IPS-20b (cell line): ENCODE measurements around the gene RETSAT.

Source experiments
- H3K27ac ChIP-seq: one replicate; pipeline ENCODE4 v1.5.1; 2013; ENCODE audit warnings: low read length
- H3K27me3 ChIP-seq: 2 replicates; pipeline ENCODE4 v1.6.1; 2013; ENCODE audit warnings: mild to moderate bottlenecking, low read length, inconsistent platforms; ENCODE audit not compliant: insufficient read depth
- H3K36me3 ChIP-seq: 2 replicates; pipeline ENCODE4 v1.6.1; 2013; ENCODE audit warnings: low read depth, mild to moderate bottlenecking, inconsistent platforms, low read length, moderate library complexity; ENCODE audit not compliant: insufficient read depth
- H3K4me1 ChIP-seq: 2 replicates; pipeline ENCODE4 v1.6.1; 2013; ENCODE audit warnings: mild to moderate bottlenecking, control low read depth, inconsistent platforms, low read length, moderate library complexity; ENCODE audit not compliant: insufficient read depth
- H3K4me3 ChIP-seq: 2 replicates; pipeline ENCODE4 v1.5.1; 2013; ENCODE audit warnings: mild to moderate bottlenecking, low read length, inconsistent platforms
- H3K9ac ChIP-seq: 2 replicates; pipeline ENCODE4 v1.6.1; 2013; ENCODE audit warnings: low read depth, mild to moderate bottlenecking, inconsistent platforms, low read length, moderate library complexity
- H3K9me3 ChIP-seq: 2 replicates; pipeline ENCODE4 v1.6.1; 2013; ENCODE audit warnings: mild to moderate bottlenecking, low read depth, low read length, inconsistent platforms; ENCODE audit not compliant: insufficient read depth

The RETSAT gene

DNA sequence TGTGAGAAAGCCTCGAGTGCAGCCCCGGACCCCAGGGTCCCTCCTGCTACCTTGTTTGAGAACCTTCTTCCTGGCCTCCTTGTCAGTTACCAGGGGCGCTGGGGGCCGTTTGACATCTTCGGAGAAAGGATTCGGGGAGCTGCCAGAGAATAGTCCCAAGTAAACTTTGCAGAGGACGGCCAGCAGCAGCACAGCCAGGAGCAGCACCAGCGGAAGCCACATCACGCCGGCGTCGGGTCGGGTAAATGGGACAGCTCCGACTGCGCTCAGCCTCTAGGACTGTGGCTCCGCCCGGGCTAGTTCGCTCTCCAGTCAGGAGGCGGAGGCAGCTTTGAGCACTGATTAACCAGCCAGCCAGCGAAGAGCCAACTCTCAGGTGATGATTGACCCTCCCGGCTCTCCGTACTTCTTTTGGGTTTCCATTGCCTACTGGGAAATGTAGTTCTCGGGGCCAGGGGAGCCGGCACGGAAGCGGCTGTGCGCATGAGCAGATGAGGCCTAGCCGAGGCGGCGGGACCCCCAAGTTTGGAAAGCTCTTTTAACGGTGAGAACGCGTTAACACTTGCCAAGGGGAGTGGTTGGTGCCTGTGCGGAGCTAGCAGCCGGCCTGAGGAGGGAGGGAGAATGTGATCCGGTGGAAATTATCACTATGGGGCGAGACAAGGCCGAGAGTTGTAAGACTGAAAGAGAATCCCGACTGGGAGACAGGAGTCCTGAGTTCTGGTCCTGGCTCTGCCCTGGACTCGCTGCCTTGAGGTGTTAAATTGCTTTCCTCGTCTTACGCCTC is at the start of gene RETSAT, which contains the start of gene ELMOD3:
Gene RETSAT, minus strand, starts transcription at position 243 of the 787 bp plus-strand sequence. Its CDS starts 21 bp downstream, at position 222.
Gene ELMOD3, plus strand, starts transcription at position 484 of the 787 bp plus-strand sequence. CDS start 2,430 bp downstream, outside the sequence.
- Histone ChIP-seq H3K36me3 (peaks cover 25% of the 10 kb centered on the region; the same call in 1 of the 2 replicates), H3K4me1 (no peaks in the 10 kb centered on the region), H3K27ac (peak within 1 kb of the TSS; percentile 69), H3K4me3 (peak within 1 kb of the TSS; percentile 99), H3K9ac (peak within 1 kb of the TSS; percentile 93), H3K9me3 (no peaks in the 10 kb centered on the region), H3K27me3 (no peaks in the 10 kb centered on the region)

- H3K27ac ChIP-seq, result no peak overlapping the region
- H3K9ac ChIP-seq, result no peak overlapping the region
- H3K27me3 ChIP-seq, result no peaks in the 10 kb centered on the region
- H3K9me3 ChIP-seq, result no peaks in the 10 kb centered on the region
- H3K36me3 ChIP-seq, result no peaks in the 10 kb centered on the region
- H3K4me3 ChIP-seq, result no peak overlapping the region
- peaks cover 4% of the 10 kb centered on the region; the same call in 1 of the 2 replicates for H3K4me1 ChIP-seq
Measured at GRCh38 chr2:85401844-85402243, 47.5 kb upstream of the RETSAT start.

DNA sequence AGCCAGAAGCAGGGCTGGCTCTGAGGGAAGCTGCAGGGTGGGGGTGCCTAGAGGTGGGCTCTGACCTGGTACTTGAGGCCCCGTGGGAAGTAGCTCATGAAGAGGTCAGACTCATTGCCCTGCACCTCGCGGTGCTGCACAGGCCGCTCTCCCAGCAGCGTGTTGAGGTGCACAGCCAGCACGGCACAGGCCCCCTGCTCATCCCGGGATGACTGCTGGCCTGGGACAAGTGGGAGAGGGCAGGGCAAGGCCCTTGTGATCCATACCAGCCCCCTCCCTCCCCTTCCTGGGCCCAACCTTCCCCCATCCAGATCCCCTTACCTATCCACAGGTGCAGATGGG is 47.1 kb upstream of the RETSAT start:
- H3K27ac ChIP-seq, result no peak overlapping the region
- no peaks in the 10 kb centered on the region for H3K36me3 ChIP-seq
- no peak overlapping the region for H3K4me3 ChIP-seq
- no peaks in the 10 kb centered on the region for H3K9me3 ChIP-seq
- peaks cover 4% of the 10 kb centered on the region; the same call in 1 of the 2 replicates for H3K4me1 ChIP-seq
- H3K27me3 ChIP-seq, result no peaks in the 10 kb centered on the region
- H3K9ac ChIP-seq, result no peak overlapping the region

- Histone ChIP-seq H3K27ac (no peak overlapping the region), H3K36me3 (no peaks in the 10 kb centered on the region), H3K4me1 (peaks cover 4% of the 10 kb centered on the region; the same call in 1 of the 2 replicates), H3K27me3 (no peaks in the 10 kb centered on the region), H3K9ac (no peak overlapping the region), H3K4me3 (no peak overlapping the region), H3K9me3 (no peaks in the 10 kb centered on the region)
Measured at GRCh38 chr2:85400541-85401463, 46.5 kb upstream of the RETSAT start.

GRCh38 chr2:85400023-85400422 is 45.7 kb upstream of the RETSAT start:
- H3K27ac ChIP-seq, result no peak overlapping the region
- H3K27me3 ChIP-seq, result no peaks in the 10 kb centered on the region
- no peaks in the 10 kb centered on the region for H3K4me1 ChIP-seq
- no peak overlapping the region for H3K4me3 ChIP-seq
- no peaks in the 10 kb centered on the region for H3K36me3 ChIP-seq
- H3K9ac ChIP-seq, result no peak overlapping the region
- H3K9me3 ChIP-seq, result no peaks in the 10 kb centered on the region

DNA sequence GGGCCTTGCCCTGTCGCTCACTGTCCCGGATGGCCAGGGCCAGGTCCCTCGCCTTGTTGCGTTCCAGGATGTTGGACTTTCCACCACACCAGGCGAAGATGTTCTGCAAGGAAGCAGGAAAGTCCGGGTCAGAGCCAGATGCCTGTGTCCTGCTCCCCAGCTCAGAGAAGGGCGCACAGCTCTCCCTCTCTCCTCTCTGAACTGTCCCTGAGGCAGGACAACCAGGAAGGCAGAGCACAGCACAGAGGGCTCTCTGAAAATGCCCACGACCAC is 44.8 kb upstream of the RETSAT start:
- H3K36me3 ChIP-seq, result no peaks in the 10 kb centered on the region

DNA sequence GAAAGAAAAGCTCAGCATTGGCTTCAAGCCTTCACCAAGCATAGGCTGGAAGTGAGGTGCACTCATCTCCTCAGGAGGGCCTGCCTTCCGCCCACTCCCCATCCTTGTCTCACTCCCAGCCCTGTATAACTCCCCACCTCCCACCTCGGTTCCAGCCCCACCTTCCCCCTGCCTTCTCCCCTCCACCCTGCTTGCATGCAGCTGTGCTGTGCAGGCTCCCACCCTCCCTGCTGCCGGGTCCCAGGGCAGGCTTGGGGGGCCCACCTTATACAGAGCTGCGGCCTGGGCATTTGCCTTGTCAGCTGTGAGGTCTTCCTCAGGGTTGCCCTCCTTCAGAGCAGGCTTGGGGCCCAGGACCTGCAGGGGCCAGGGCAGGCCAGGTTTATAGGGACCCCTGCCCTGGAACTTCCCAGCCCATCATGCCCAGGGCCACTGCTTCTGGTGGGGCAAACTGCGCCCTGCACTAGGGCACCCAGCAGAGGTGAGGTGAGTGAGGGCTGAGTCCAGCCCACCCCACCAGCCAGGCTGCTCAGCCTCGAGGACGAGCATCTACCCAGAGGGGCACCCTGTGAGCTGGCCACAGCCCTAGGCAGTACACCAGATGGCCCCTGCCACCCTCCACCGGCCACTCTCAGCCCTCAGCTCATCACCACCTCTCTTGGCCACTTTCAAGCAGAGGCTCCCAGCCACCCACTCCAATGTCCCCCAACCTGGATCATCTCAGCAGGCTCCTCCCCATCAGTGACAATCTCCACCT is 44.3 kb upstream of the RETSAT start:
- Histone ChIP-seq H3K27ac (no peak overlapping the region), H3K36me3 (no peaks in the 10 kb centered on the region), H3K9ac (no peak overlapping the region), H3K4me1 (no peaks in the 10 kb centered on the region), H3K27me3 (no peaks in the 10 kb centered on the region), H3K9me3 (no peaks in the 10 kb centered on the region), H3K4me3 (no peak overlapping the region)

More for the DNA sequence above, 44.8 kb upstream of the RETSAT start:
- Histone ChIP-seq H3K27me3 (no peaks in the 10 kb centered on the region), H3K4me1 (no peaks in the 10 kb centered on the region), H3K27ac (no peak overlapping the region), H3K4me3 (no peak overlapping the region), H3K9ac (no peak overlapping the region), H3K9me3 (no peaks in the 10 kb centered on the region)

DNA sequence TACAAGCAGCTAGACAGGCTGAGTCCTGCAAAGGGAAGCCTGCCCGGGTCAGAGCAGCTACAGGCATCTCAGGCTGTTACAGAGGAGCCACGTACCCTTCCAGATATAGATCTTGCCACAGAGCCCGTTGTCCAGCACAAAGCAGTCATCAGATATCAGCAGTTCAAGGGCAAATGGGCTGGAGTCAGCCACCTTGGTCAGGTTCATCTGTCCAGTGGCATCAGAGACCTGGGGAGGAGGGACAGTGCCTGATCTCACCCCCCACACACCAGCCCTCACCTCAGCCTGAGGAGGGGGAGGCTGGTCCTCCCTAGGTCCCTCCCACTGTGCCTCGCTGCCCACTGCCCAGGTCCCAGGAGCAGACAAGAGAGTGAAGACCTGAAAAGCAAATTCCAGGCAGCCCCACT is 43.6 kb upstream of the RETSAT start:
- no peaks in the 10 kb centered on the region for H3K27me3 ChIP-seq
- H3K36me3 ChIP-seq, result no peaks in the 10 kb centered on the region
- no peak overlapping the region for H3K27ac ChIP-seq
- H3K9ac ChIP-seq, result no peak overlapping the region
- no peak overlapping the region for H3K4me3 ChIP-seq
- H3K4me1 ChIP-seq, result no peaks in the 10 kb centered on the region
- H3K9me3 ChIP-seq, result no peaks in the 10 kb centered on the region

DNA sequence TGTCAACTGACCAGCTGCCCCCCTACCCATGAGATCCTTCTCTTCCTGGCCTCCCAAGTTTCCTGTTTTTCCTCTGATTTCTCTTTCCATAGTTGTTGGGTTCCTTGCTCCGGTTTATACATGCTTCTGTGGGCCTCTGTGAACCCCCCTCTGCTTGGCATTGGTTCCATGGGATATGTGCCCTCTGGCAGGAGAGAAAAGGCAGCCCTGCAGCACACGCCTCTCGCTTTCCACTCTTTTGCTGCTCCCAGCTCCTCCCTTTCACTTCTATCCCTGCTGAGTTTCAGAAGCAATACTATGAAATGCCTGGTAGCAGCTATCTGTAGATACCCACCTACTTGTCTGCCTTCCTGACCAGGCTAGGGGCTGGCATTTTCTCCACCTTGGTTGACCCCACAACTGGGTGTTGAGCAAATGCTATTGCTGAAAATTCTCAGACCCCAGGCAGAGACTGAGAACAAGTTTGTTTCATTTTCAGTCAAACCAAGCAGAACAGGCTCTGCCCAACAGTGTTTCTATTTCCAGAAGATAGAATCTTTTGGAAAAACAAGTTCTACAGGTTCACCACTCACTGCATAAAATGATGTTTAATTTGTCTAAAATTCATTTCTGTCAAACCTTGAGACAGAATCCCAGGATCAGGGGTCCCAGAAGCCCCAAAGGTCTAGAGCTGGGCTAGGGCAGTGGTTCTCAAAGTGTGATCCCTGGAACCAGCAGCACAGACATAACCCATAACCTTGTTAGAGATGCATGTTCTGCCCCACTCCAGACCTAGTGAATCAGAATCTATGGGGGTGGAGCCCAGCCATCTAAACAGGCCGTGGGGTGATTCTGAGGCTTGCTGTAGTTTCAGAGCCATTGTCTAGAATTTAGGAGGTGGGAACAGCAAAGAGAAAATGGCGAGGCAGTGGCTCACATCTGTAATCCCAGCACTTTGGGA is 42.5 kb upstream of the RETSAT start:
- H3K36me3 ChIP-seq, result no peaks in the 10 kb centered on the region
- H3K27ac ChIP-seq, result no peak overlapping the region
- H3K27me3 ChIP-seq, result no peaks in the 10 kb centered on the region

DNA sequence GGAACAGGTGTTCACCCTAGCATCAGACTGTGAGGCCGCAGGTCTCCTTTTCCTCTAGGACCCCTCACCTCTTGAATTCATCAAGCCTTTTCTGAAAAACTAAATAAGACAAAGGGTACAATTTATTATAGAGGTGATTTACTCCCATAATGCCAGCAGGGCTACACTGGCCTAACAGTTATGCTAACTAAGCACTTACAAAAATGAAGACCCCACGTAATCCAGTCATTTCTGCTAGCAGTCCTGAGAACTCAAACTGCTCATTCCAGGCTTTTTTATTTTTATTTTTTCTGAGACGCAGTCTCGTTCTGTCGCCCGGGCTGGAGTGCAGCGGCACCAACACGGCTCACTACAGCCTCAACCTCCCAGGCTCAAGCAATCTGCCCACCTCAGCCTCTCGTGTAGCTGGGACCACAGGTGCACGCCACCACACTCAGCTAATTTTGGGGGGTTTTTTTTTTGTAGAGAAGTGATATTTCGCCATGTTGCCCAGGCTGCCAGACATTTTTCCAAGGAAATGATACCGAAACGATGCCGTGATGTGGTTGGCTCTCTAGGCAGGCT is 41.7 kb upstream of the RETSAT start:
- H3K27ac ChIP-seq, result no peak overlapping the region
- peaks cover 4% of the 10 kb centered on the region; the same call in 1 of the 2 replicates for H3K4me1 ChIP-seq
- H3K9ac ChIP-seq, result no peak overlapping the region; the same call in 1 of the 2 replicates
- H3K4me3 ChIP-seq, result no peak overlapping the region
- no peaks in the 10 kb centered on the region for H3K36me3 ChIP-seq
- H3K27me3 ChIP-seq, result no peaks in the 10 kb centered on the region
- H3K9me3 ChIP-seq, result no peaks in the 10 kb centered on the region

More for the DNA sequence above, 42.5 kb upstream of the RETSAT start:
- Histone ChIP-seq H3K4me1 (peaks cover under 1% of the 10 kb centered on the region; the same call in 1 of the 2 replicates), H3K9me3 (no peaks in the 10 kb centered on the region), H3K4me3 (no peak overlapping the region), H3K9ac (no peak overlapping the region)
